HCT116 (cell line): ENCODE measurements around the gene SLC10A7. TPM values are rescaled to one million over a fixed set of nuclear protein-coding genes. Genes with fewer than 3 reads are reported as not detected.

Source experiments
- ATAC-seq: fragments of 200-7000 bp; cut with Tn5 transposase; 2 replicates; pipeline ENCODE4 v1.9.1; 2020; ENCODE audit warnings: mild to moderate bottlenecking, moderate library complexity
- BruUV-seq: library from RNA; stranded (reverse); fragments of 400-500 nt; replicated peaks from 2 replicates; lab custom pipeline; 2021; lab: Mats Ljungman, UMichigan
- CTCF ChIA-PET: fragments of 300-600 bp; sonication (Branson Sonifier 250); formaldehyde crosslinking; loops from one replicate; lab custom pipeline; 2021; ENCODE audit warnings: antibody characterized with exemption; lab: Charles Lee
- POLR2A ChIA-PET: fragments of 300-600, 350-600 bp; sonication (Branson Sonifier 250); formaldehyde crosslinking; loops from one replicate; lab custom pipeline; 2021; ENCODE audit warnings: antibody characterized with exemption; lab: Charles Lee
- RAD21 ChIA-PET, 2 experiments: fragments of 300-600 bp; sonication (Branson Sonifier 250); formaldehyde crosslinking; loops; one replicate each; lab custom pipeline; 2023; ENCODE audit warnings: low total read pairs in 2 of 2; ENCODE audit not compliant: uncharacterized antibody in 2 of 2, unreplicated experiment in 2 of 2, low non-redundant PET in 1 of 2; lab: Charles Lee
- DNase-seq: peaks from one replicate; pipeline ENCODE4 v3.0.0-alpha.2; 2010; ENCODE audit warnings: low read depth, low spot score
- H2AFZ ChIP-seq: fragments of 200-600 bp; shearing (Covaris generic), sonication (generic); 2 replicates; pipeline ENCODE4 v1.6.1; 2017; ENCODE audit warnings: low read depth, mixed run types, mixed read lengths, antibody characterized with exemption, low read length; ENCODE audit not compliant: poor library complexity, severe bottlenecking
- H3K27ac ChIP-seq: 2 replicates; pipeline ENCODE4 v1.5.1; 2012; ENCODE audit warnings: low read depth, low read length
- H3K27me3 ChIP-seq: fragments of 200-600 bp; sonication (generic); 2 replicates; pipeline ENCODE4 v1.6.1; 2016; ENCODE audit warnings: mixed run types, low read length, mixed read lengths; ENCODE audit not compliant: insufficient read depth
- H3K36me3 ChIP-seq, 2 experiments: fragments of 200-500 bp in 1 of 2; fragments of 200-600 bp in 1 of 2; sonication (Bioruptor generic) in 1 of 2; sonication (generic) in 1 of 2; 2 replicates each; pipeline versions ENCODE4 v1.5.1 to v1.6.1; 2014 to 2016; ENCODE audit warnings: low read length in 2 of 2, inconsistent platforms in 1 of 2, mixed read lengths in 1 of 2, mixed run types in 1 of 2; ENCODE audit not compliant: insufficient read depth in 2 of 2, control insufficient read depth in 1 of 2
- H3K4me1 ChIP-seq, 2 experiments: fragments of 200-600 bp in 1 of 2; sonication (generic) in 1 of 2; 2 replicates each; pipeline versions ENCODE4 v1.5.1 to v1.6.1; 2012 to 2017; ENCODE audit warnings: low read length in 2 of 2, inconsistent platforms in 1 of 2, mild to moderate bottlenecking in 1 of 2, mixed read lengths in 1 of 2, mixed run types in 1 of 2, moderate library complexity in 1 of 2; ENCODE audit not compliant: insufficient read depth in 2 of 2, control insufficient read depth in 1 of 2
- H3K4me2 ChIP-seq: fragments of 200-600 bp; sonication (generic); 2 replicates; pipeline ENCODE4 v1.6.1; 2017; ENCODE audit warnings: mixed run types, low read length, mixed read lengths
- H3K4me3 ChIP-seq, 2 experiments: fragments of 200-600 bp in 1 of 2; sonication (generic) in 1 of 2; replicated peaks in 1 of 2; 2 replicates each; pipeline ENCODE4 v1.5.1; 2011 to 2016; ENCODE audit warnings: low read length in 2 of 2, control low read depth in 1 of 2, low read depth in 1 of 2, mild to moderate bottlenecking in 1 of 2, mixed read lengths in 1 of 2, mixed run types in 1 of 2
- H3K79me2 ChIP-seq: fragments of 200-600 bp; sonication (generic); 2 replicates; pipeline ENCODE4 v1.6.1; 2017; ENCODE audit warnings: mild to moderate bottlenecking, mixed run types, low read length, moderate library complexity, mixed read lengths; ENCODE audit not compliant: insufficient read depth
- H3K9ac ChIP-seq: fragments of 200-600 bp; sonication (generic); 2 replicates; pipeline ENCODE4 v1.6.1; 2016; ENCODE audit warnings: low read length, mixed read lengths
- H3K9me2 ChIP-seq: fragments of 200-600 bp; sonication (generic), shearing (Covaris generic); 2 replicates; pipeline ENCODE4 v1.6.1; 2017; ENCODE audit warnings: mixed run types, mild to moderate bottlenecking, moderate library complexity; ENCODE audit not compliant: insufficient read depth
- H3K9me3 ChIP-seq, 2 experiments: fragments of 200-500 bp in 1 of 2; fragments of 200-600 bp in 1 of 2; sonication (Bioruptor generic) in 1 of 2; sonication (generic) in 1 of 2; 2 replicates each; pipeline ENCODE4 v1.6.1; 2014 to 2017; ENCODE audit warnings: low read length in 2 of 2, mixed read lengths in 2 of 2, inconsistent platforms in 1 of 2, low read depth in 1 of 2, mild to moderate bottlenecking in 1 of 2, mixed run types in 1 of 2, moderate library complexity in 1 of 2; ENCODE audit not compliant: control insufficient read depth in 1 of 2, insufficient read depth in 1 of 2
- H4K20me1 ChIP-seq: fragments of 200-600 bp; sonication (generic), shearing (Covaris generic); 2 replicates; pipeline ENCODE4 v1.6.1; 2017; ENCODE audit warnings: mixed run types, mild to moderate bottlenecking, moderate library complexity; ENCODE audit not compliant: insufficient read depth
- CEBPB ChIP-seq: IDR thresholded peaks from 2 replicates; pipeline ENCODE4 v1.6.1; 2012; ENCODE audit warnings: low read depth
- EGR1 ChIP-seq: IDR thresholded peaks from 2 replicates; pipeline ENCODE4 v1.6.1; 2012; ENCODE audit warnings: low read depth
- ELF1 ChIP-seq: IDR thresholded peaks from 2 replicates; pipeline ENCODE4 v1.6.1; 2012; ENCODE audit warnings: low read depth, borderline replicate concordance
- EZH2 ChIP-seq: fragments of 200-600 bp; sonication (generic); IDR thresholded peaks from 2 replicates; pipeline ENCODE4 v1.6.1; 2017; ENCODE audit warnings: antibody characterized with exemption, mixed run types
- EZH2phosphoT487 ChIP-seq: fragments of 200-600 bp; IDR thresholded peaks from 2 replicates; pipeline ENCODE4 v1.6.1; 2018; ENCODE audit warnings: antibody characterized with exemption, borderline replicate concordance
- FOSL1 ChIP-seq: IDR thresholded peaks from 2 replicates; pipeline ENCODE4 v1.6.1; 2012; ENCODE audit warnings: low read depth
- POLR2A ChIP-seq: IDR thresholded peaks from 2 replicates; pipeline ENCODE4 v1.7.0; 2011; ENCODE audit warnings: borderline replicate concordance; ENCODE audit not compliant: insufficient read depth, insufficient read length; ENCODE audit errors: extremely low read depth
- POLR2AphosphoS5 ChIP-seq: IDR thresholded peaks from 2 replicates; pipeline ENCODE4 v1.6.1; 2011; ENCODE audit warnings: mild to moderate bottlenecking, low read depth, low read length, moderate library complexity
- RAD21 ChIP-seq: IDR thresholded peaks from 2 replicates; pipeline ENCODE4 v1.6.1; 2012; ENCODE audit warnings: low read depth, mild to moderate bottlenecking
- SIN3A ChIP-seq: IDR thresholded peaks from 2 replicates; pipeline ENCODE4 v1.6.1; 2012; ENCODE audit warnings: low read depth
- SP1 ChIP-seq: IDR thresholded peaks from 2 replicates; pipeline ENCODE4 v1.6.1; 2012; ENCODE audit warnings: low read depth
- SRF ChIP-seq: IDR thresholded peaks from 2 replicates; pipeline ENCODE4 v1.6.1; 2012; ENCODE audit warnings: low read depth
- YY1 ChIP-seq: IDR thresholded peaks from 2 replicates; pipeline ENCODE4 v1.6.1; 2011; ENCODE audit warnings: low read length, low read depth, moderate library complexity, mild to moderate bottlenecking; ENCODE audit not compliant: insufficient replicate concordance; ENCODE audit errors: extremely low read depth
- ZFX ChIP-seq: fragments of 450-650 bp; IDR thresholded peaks from 2 replicates; pipeline ENCODE4 v1.6.1; 2017
- ZNF274 ChIP-seq: fragments of 200-500 bp; sonication (Bioruptor generic); IDR thresholded peaks from 2 replicates; pipeline ENCODE4 v1.6.1; 2014; ENCODE audit warnings: mild to moderate bottlenecking, low read depth, low read length, inconsistent platforms
- intact Hi-C: fragments of 100-400 bp; cut with micrococcal nuclease; formaldehyde crosslinking; loops from 2 replicates; pipeline ENCODE4 v1.10.0; 2022
- total RNA-seq: library from RNA; stranded (reverse); gene quantifications from one replicate; pipeline ENCODE4 v1.2.1, GENCODE V29; 2021; ENCODE audit not compliant: unreplicated experiment
- TF ChIP-seq, protein P1 (sequence below): IDR thresholded peaks from 2 replicates; pipeline ENCODE4 v1.6.1; 2012
- TF ChIP-seq, protein P2 (sequence below): IDR thresholded peaks from 2 replicates; pipeline ENCODE4 v1.6.1; 2011; ENCODE audit warnings: mild to moderate bottlenecking, low read length, moderate library complexity; ENCODE audit not compliant: insufficient replicate concordance; ENCODE audit errors: extremely low read depth
- TF ChIP-seq, protein P3 (sequence below): IDR thresholded peaks from 2 replicates; pipeline ENCODE4 v1.6.1; 2012; ENCODE audit warnings: low read depth
- TF ChIP-seq, protein P4 (sequence below): IDR thresholded peaks from 2 replicates; pipeline ENCODE4 v1.6.1; 2012

SLC10A7 gene
- total RNA-seq, 1 experiment from 2014 or later, result 5.5 TPM

DNA sequence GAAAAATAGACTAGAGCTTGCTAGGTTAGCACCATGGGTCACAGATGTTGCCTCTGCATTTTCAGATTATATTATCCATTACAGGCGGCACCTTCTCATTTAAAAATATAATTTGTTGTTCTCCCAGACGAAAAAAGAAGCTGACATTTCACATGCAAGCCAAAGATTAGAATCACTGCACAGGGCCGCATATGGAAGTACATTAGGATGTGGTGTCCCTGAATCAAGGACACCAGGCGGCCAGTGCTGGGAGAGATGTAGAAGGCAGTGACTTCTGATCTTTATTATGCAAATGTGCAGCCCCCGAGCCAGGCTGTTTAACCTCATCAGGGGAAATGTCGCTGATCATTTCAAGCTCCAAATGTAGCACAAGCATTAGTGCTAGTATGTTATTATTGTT, 284.6 kb downstream of the SLC10A7 start:
- Histone ChIP-seq H3K9ac (no peak overlapping the region), H4K20me1 (no peaks in the 10 kb centered on the region), H3K27me3 (no peaks in the 10 kb centered on the region), H3K79me2 (no peaks in the 10 kb centered on the region), H2AFZ (no peak overlapping the region), H3K9me3 (no peaks in the 10 kb centered on the region), H3K4me1 (peaks cover 12 to 26% of the 10 kb centered on the region in 2 experiments), H3K9me2 (no peaks in the 10 kb centered on the region), H3K27ac (no peak overlapping the region), H3K4me3 (no peak overlapping the region), H3K4me2 (no peak overlapping the region), H3K36me3 (no peaks in the 10 kb centered on the region)
- RAD21 ChIA-PET, result no interaction called here
- DNase-seq, result no peak
- intact Hi-C loops, result no loop called here
- CTCF ChIA-PET, result no interaction called here
- POLR2A ChIA-PET, result no interaction called here
- no TSS peak for BruUV-seq
- no peak for TF ChIP-seq SP1
- TF ChIP-seq, protein P1, sequence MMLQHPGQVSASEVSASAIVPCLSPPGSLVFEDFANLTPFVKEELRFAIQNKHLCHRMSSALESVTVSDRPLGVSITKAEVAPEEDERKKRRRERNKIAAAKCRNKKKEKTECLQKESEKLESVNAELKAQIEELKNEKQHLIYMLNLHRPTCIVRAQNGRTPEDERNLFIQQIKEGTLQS, result no peak
- TF ChIP-seq EZH2, result no peak
- TF ChIP-seq RAD21, result no peak
- TF ChIP-seq, protein P2, sequence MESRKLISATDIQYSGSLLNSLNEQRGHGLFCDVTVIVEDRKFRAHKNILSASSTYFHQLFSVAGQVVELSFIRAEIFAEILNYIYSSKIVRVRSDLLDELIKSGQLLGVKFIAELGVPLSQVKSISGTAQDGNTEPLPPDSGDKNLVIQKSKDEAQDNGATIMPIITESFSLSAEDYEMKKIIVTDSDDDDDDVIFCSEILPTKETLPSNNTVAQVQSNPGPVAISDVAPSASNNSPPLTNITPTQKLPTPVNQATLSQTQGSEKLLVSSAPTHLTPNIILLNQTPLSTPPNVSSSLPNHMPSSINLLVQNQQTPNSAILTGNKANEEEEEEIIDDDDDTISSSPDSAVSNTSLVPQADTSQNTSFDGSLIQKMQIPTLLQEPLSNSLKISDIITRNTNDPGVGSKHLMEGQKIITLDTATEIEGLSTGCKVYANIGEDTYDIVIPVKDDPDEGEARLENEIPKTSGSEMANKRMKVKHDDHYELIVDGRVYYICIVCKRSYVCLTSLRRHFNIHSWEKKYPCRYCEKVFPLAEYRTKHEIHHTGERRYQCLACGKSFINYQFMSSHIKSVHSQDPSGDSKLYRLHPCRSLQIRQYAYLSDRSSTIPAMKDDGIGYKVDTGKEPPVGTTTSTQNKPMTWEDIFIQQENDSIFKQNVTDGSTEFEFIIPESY, result no peak
- no peak for TF ChIP-seq POLR2A
- no peak for TF ChIP-seq ZNF274
- TF ChIP-seq ELF1, result no peak
- TF ChIP-seq EGR1, result no peak
- no peak for TF ChIP-seq YY1
- no peak for TF ChIP-seq ZFX
- no peak for TF ChIP-seq CEBPB
- TF ChIP-seq, protein P3, sequence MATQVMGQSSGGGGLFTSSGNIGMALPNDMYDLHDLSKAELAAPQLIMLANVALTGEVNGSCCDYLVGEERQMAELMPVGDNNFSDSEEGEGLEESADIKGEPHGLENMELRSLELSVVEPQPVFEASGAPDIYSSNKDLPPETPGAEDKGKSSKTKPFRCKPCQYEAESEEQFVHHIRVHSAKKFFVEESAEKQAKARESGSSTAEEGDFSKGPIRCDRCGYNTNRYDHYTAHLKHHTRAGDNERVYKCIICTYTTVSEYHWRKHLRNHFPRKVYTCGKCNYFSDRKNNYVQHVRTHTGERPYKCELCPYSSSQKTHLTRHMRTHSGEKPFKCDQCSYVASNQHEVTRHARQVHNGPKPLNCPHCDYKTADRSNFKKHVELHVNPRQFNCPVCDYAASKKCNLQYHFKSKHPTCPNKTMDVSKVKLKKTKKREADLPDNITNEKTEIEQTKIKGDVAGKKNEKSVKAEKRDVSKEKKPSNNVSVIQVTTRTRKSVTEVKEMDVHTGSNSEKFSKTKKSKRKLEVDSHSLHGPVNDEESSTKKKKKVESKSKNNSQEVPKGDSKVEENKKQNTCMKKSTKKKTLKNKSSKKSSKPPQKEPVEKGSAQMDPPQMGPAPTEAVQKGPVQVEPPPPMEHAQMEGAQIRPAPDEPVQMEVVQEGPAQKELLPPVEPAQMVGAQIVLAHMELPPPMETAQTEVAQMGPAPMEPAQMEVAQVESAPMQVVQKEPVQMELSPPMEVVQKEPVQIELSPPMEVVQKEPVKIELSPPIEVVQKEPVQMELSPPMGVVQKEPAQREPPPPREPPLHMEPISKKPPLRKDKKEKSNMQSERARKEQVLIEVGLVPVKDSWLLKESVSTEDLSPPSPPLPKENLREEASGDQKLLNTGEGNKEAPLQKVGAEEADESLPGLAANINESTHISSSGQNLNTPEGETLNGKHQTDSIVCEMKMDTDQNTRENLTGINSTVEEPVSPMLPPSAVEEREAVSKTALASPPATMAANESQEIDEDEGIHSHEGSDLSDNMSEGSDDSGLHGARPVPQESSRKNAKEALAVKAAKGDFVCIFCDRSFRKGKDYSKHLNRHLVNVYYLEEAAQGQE, result no peak
- TF ChIP-seq, protein P4, sequence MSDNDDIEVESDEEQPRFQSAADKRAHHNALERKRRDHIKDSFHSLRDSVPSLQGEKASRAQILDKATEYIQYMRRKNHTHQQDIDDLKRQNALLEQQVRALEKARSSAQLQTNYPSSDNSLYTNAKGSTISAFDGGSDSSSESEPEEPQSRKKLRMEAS, result no peak
- no peak for TF ChIP-seq EZH2phosphoT487
- TF ChIP-seq SIN3A, result no peak
- TF ChIP-seq POLR2AphosphoS5, result no peak
- TF ChIP-seq FOSL1, result no peak
- no peak for TF ChIP-seq SRF
- ATAC-seq, result no peak
